Tibial nerve (tissue), 4 donors: Measurements from ENCODE around the gene MAPKAP1. TPM values are rescaled to one million over a fixed set of nuclear protein-coding genes. Genes with fewer than 3 reads are reported as not detected.
A peak's percentile ranks its signal among the peaks of the same experiment; 100 is the strongest.

Experiments
- DNase-seq, 2 donors: peaks; one replicate each; pipeline ENCODE4 v3.0.0-alpha.2; 2019; ENCODE audit warnings: low spot score in 2 of 2
- H3K27ac ChIP-seq, 4 donors: fragments of 200-600 bp; sonication (generic) in 3 of 4; one replicate each; pipeline ENCODE4 v1.5.1; 2017 to 2019; ENCODE audit warnings: mild to moderate bottlenecking in 1 of 4
- H3K27me3 ChIP-seq, 2 donors: fragments of 200-600 bp; sonication (generic) in 1 of 2; one replicate each; pipeline versions ENCODE4 v1.5.1 to v1.6.0; 2017 to 2019
- H3K36me3 ChIP-seq, 3 donors: fragments of 200-600 bp; sonication (generic); one replicate each; pipeline ENCODE4 v1.5.1; 2018 to 2019
- H3K4me1 ChIP-seq, 4 donors: fragments of 200-600 bp; sonication (generic) in 3 of 4; one replicate each; pipeline ENCODE4 v1.5.1; 2017 to 2019
- H3K4me3 ChIP-seq, 4 donors: fragments of 200-600 bp; sonication (generic) in 3 of 4; one replicate each; pipeline ENCODE4 v1.5.1; 2017 to 2019; ENCODE audit warnings: mild to moderate bottlenecking in 1 of 4, moderate library complexity in 1 of 4
- H3K9me3 ChIP-seq, 4 donors: fragments of 200-600 bp; sonication (generic) in 3 of 4; one replicate each; pipeline ENCODE4 v1.5.1; 2017 to 2019
- CTCF ChIP-seq, 5 experiments: fragments of 200-600 bp in 3 of 5; fragments of 450-650 bp in 2 of 5; sonication (generic) in 3 of 5; IDR thresholded peaks; one replicate each; pipeline ENCODE4 v1.5.1; 2016 to 2019; ENCODE audit warnings: antibody characterized with exemption in 5 of 5, mild to moderate bottlenecking in 3 of 5, moderate library complexity in 2 of 5
- EP300 ChIP-seq, 2 donors: sonication (generic); formaldehyde crosslinking; IDR thresholded peaks; one replicate each; pipeline ENCODE4 v1.6.1; 2017; ENCODE audit warnings: antibody characterized with exemption in 2 of 2, mild to moderate bottlenecking in 1 of 2
- POLR2A ChIP-seq, 2 donors: fragments of 450-650 bp; IDR thresholded peaks; one replicate each; pipeline ENCODE4 v1.6.1; 2017; ENCODE audit warnings: antibody characterized with exemption in 2 of 2, mild to moderate bottlenecking in 2 of 2, moderate library complexity in 2 of 2
- WGBS, 2 donors: methylation state at CpG; one replicate each; pipeline ENCODE4 v1.1.5; 2018; 5-methylcytosine and 5-hydroxymethylcytosine counted together
- total RNA-seq, 4 donors: library from RNA; depleted of rRNA; stranded (reverse); fragments of >200 nt; gene quantifications; one replicate each; pipeline ENCODE4 v1.1.0, GENCODE V29; 2016

The MAPKAP1 gene
- total RNA-seq, 4 donors from 2014 or later, result 61.4 to 111 (median 92.7) TPM

DNA sequence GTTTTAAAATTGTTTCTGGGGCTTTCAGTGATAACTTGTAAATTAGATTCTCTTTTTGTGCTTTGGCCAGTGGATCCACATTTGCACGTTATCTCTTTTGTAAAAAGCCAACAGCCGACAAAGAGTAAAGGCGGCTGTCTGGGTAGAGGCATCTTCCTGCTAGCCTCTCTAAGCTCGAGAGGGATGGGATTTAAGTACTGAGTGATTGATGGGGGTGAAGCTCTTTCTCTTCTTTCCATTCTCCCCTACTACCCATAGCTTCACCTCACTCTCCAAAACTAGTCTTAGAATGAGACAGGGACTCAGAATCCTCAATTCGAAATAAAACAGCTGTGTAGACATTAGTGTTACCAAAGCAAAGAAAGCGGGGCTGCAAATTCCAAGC, 43.6 kb upstream of the MAPKAP1 start:
- no peak for TF ChIP-seq CTCF (IDR thresholded peaks at IDR 0.05)
- TF ChIP-seq EP300 (IDR thresholded peaks at IDR 0.05), result no peak
- TF ChIP-seq POLR2A (IDR thresholded peaks at IDR 0.05), result no peak
- Histone ChIP-seq H3K36me3 (no peaks in the 10 kb centered on the region), H3K27me3 (no peaks in the 10 kb centered on the region), H3K4me1 (peaks cover 0 to 55% (median 5%) of the 10 kb centered on the region in 4 donors), H3K4me3 (no peak overlapping the region), H3K9me3 (no peaks in the 10 kb centered on the region), H3K27ac (peak overlapping the region in 2 of 4 donors; percentile 47 to 58)
- WGBS, 2 donors, result 72 to 79% methylated on average over 6 of the region's 6 CpGs
- no peak for DNase-seq

GRCh38 chr9:125749951-125750626, 43.1 kb upstream of the MAPKAP1 start:
- H3K36me3 ChIP-seq, result no peaks in the 10 kb centered on the region
- H3K4me3 ChIP-seq, result no peak overlapping the region
- 81 to 84% methylated on average over 4 of the region's 4 CpGs for WGBS, 2 donors
- no peaks in the 10 kb centered on the region for H3K9me3 ChIP-seq
- peak overlapping the region in 2 of 4 donors; percentile 47 to 58 for H3K27ac ChIP-seq
- DNase-seq, result no peak
- peaks cover 0 to 57% (median 5%) of the 10 kb centered on the region in 4 donors for H3K4me1 ChIP-seq
- TF ChIP-seq CTCF (IDR thresholded peaks at IDR 0.05) (no peak), EP300 (IDR thresholded peaks at IDR 0.05) (no peak), POLR2A (IDR thresholded peaks at IDR 0.05) (no peak)
- H3K27me3 ChIP-seq, result no peaks in the 10 kb centered on the region

DNA sequence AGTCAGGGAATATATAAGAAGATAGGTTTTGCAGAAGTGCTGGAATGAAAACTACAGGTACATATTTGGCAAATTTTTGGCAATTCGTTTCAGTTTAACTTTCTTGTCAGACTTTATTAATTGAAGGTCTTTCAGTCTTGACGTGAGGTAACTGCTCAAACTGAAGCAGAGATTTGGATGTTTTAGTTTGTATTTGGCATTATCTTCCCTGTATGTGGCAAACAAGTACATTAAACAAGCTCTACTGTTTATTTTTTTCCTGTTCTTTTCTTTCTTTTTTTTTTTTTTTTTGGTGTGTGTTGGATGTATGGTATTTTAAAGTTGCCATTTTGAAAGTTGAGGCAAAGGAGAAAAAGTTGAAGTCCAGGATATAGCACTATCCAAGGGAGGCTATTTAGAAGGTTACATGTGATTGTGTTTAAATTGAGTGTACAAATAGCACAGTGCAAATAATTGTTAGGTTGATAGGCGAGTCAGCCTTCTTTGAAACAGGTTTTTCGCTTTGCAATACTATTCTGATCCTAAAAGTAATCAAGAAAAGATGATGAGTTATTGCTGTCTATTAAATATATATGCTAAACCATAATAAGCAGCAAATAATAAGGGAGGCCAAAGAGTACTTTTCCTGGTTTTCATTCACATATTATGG, 42.4 kb upstream of the MAPKAP1 start:
- Histone ChIP-seq H3K36me3 (no peaks in the 10 kb centered on the region), H3K4me3 (peak overlapping the region; percentile 66 to 93 (median 72)), H3K4me1 (peaks cover 0 to 52% (median 5%) of the 10 kb centered on the region in 4 donors), H3K9me3 (no peaks in the 10 kb centered on the region), H3K27me3 (no peaks in the 10 kb centered on the region), H3K27ac (peak overlapping the region; percentile 59 to 93 (median 83))
- TF ChIP-seq EP300 (IDR thresholded peaks at IDR 0.05) (no peak), POLR2A (IDR thresholded peaks at IDR 0.05) (no peak), CTCF (IDR thresholded peaks at IDR 0.05) (no peak)
- WGBS, 2 donors, result 82% methylated on average over 4 of the region's 4 CpGs
- no peak for DNase-seq

- no peak for DNase-seq
- peak in 1 of 2 donors; percentile 11 for TF ChIP-seq EP300 (IDR thresholded peaks at IDR 0.05)
- no peak for TF ChIP-seq CTCF (IDR thresholded peaks at IDR 0.05)
- H3K36me3 ChIP-seq, result no peaks in the 10 kb centered on the region
- H3K9me3 ChIP-seq, result no peaks in the 10 kb centered on the region
- WGBS, 2 donors, result 3 to 4% methylated on average over 30 of the region's 30 CpGs
- peak overlapping the region; percentile 66 to 93 (median 72) for H3K4me3 ChIP-seq
- H3K27me3 ChIP-seq, result no peaks in the 10 kb centered on the region
- peaks cover 0 to 50% (median 5%) of the 10 kb centered on the region in 4 donors for H3K4me1 ChIP-seq
- peak overlapping the region; percentile 59 to 93 (median 83) for H3K27ac ChIP-seq
Observed at GRCh38 chr9:125748446-125749099, 41.6 kb upstream of the MAPKAP1 start.
